Measurements from ENCODE around the gene RRAD. TPM values are rescaled to one million over a fixed set of nuclear protein-coding genes. Genes with fewer than 3 reads are reported as not detected.

The RRAD gene
- total RNA-seq, 1 donor from 2014 or later, result 12.1 TPM

DNA sequence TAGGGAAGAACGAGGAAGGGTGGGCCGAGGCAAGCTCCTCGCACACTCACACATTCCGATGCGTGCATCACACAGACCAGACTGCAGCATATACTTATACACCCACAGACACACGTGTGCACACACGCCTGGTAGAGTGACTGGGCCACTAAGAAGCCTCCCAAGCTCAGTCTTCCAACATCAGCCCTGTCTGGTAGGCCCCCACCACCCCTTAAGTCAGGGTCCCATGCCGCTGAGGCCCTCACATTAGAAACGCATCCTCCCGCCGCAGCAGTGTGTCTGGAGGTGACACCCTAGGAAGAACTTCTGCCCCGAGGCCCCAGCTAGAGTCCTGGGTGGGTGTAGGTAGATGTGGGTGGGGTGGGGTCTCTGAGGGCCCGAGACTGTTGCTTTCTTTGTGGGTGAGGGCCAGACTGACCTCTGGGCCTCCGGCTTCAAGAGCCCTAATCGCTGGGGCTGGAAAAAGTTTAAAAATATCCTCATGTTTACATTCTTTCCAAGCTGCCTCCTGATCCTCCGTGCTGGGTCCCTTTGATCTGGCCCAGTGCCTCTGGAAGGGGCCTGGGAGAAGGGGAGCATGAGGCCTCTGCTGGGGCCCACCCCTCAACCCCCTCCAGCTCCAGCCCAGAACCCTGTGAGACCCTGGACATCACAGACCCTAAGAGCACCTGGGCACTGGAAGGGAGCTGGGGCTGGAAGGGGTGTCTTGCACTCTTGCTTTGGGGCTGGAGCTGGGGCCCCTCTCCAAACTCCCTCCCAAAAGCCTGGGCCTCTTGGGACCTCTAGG lies 20.3 kb downstream of the RRAD start:
- peaks cover 23% of the 10 kb centered on the region for H3K4me1 Mint-ChIP-seq (ENCODE audit: low read depth, unreplicated experiment)
- H3K9me3 ChIP-seq (ENCODE audit: insufficient read depth, low read depth, low read length), result no peaks in the 10 kb centered on the region
- H3K4me3 Mint-ChIP-seq (ENCODE audit: unreplicated experiment), result no peak overlapping the region
- H2AFZ ChIP-seq (ENCODE audit: low read depth, low read length), result no peak overlapping the region
- H4K20me1 ChIP-seq (ENCODE audit: insufficient read depth, low read length), result no peaks in the 10 kb centered on the region
- TF ChIP-seq, protein P1, sequence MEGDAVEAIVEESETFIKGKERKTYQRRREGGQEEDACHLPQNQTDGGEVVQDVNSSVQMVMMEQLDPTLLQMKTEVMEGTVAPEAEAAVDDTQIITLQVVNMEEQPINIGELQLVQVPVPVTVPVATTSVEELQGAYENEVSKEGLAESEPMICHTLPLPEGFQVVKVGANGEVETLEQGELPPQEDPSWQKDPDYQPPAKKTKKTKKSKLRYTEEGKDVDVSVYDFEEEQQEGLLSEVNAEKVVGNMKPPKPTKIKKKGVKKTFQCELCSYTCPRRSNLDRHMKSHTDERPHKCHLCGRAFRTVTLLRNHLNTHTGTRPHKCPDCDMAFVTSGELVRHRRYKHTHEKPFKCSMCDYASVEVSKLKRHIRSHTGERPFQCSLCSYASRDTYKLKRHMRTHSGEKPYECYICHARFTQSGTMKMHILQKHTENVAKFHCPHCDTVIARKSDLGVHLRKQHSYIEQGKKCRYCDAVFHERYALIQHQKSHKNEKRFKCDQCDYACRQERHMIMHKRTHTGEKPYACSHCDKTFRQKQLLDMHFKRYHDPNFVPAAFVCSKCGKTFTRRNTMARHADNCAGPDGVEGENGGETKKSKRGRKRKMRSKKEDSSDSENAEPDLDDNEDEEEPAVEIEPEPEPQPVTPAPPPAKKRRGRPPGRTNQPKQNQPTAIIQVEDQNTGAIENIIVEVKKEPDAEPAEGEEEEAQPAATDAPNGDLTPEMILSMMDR (IDR thresholded peaks at IDR 0.05; ENCODE audit: insufficient read depth, low read depth, low read length), result no peak
- no peak for TF ChIP-seq EZH2 (IDR thresholded peaks at IDR 0.05; ENCODE audit: insufficient read depth, low read length)
- no peak overlapping the region for H3K4me2 ChIP-seq (ENCODE audit: low read length)
- H3K27me3 ChIP-seq (ENCODE audit: insufficient read depth, low read length), result peaks cover 11% of the 10 kb centered on the region
- H3K36me3 Mint-ChIP-seq (ENCODE audit: low read depth, unreplicated experiment), result peaks cover 4% of the 10 kb centered on the region
- H3K4me1 ChIP-seq (ENCODE audit: insufficient read depth, low read length), result peaks cover 5% of the 10 kb centered on the region
- no peak overlapping the region for H3K4me3 ChIP-seq (ENCODE audit: insufficient read depth, low read depth, low read length)
- FAIRE-seq (no peak), DNase-seq (ENCODE audit: low read depth) (no peak)
- H3K27ac Mint-ChIP-seq (ENCODE audit: unreplicated experiment), result no peak overlapping the region
- H3K27ac ChIP-seq (ENCODE audit: low read depth, low read length), result no peak overlapping the region
- H3K36me3 ChIP-seq (ENCODE audit: insufficient read depth, low read length), result no peaks in the 10 kb centered on the region
- peaks cover 32% of the 10 kb centered on the region for H3K27me3 Mint-ChIP-seq (ENCODE audit: low read depth, unreplicated experiment)
- H3K9ac ChIP-seq (ENCODE audit: low read length), result no peak overlapping the region
- H3K79me2 ChIP-seq (ENCODE audit: insufficient read depth, low read length), result no peaks in the 10 kb centered on the region
- peaks cover 6% of the 10 kb centered on the region for H3K9me3 Mint-ChIP-seq (ENCODE audit: unreplicated experiment)

DNA sequence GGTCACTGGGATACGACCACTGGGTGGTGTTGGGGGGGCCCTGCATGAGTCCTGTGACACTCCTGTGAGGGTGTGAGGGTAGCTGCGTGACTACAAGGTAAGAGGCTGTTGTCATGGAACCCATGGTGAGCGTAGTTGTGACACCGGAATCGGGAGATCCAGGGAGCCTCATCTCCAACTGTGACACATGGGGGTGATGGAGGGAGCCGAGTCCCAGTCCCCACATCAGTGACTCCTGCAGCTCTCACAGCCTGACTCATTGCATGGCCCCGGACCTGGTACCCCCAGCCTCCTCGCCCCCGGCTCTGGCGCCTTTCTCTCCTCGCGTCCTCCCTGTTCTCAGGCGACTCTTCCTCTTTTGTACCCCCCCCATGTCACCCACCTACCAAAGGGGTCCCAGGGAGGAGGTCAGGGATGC lies 20.9 kb downstream of the RRAD start:
- no peak overlapping the region for H3K27ac ChIP-seq (ENCODE audit: low read depth, low read length)
- H3K4me1 ChIP-seq (ENCODE audit: insufficient read depth, low read length), result peaks cover 11% of the 10 kb centered on the region
- H3K4me3 ChIP-seq (ENCODE audit: insufficient read depth, low read depth, low read length), result no peak overlapping the region
- FAIRE-seq (no peak), DNase-seq (ENCODE audit: low read depth) (no peak)
- H3K9me3 Mint-ChIP-seq (ENCODE audit: unreplicated experiment), result peaks cover 6% of the 10 kb centered on the region
- H3K4me3 Mint-ChIP-seq (ENCODE audit: unreplicated experiment), result no peak overlapping the region
- peaks cover 27% of the 10 kb centered on the region for H3K27me3 Mint-ChIP-seq (ENCODE audit: low read depth, unreplicated experiment)
- peaks cover 11% of the 10 kb centered on the region for H3K27me3 ChIP-seq (ENCODE audit: insufficient read depth, low read length)
- H2AFZ ChIP-seq (ENCODE audit: low read depth, low read length), result no peak overlapping the region
- peaks cover 27% of the 10 kb centered on the region for H3K4me1 Mint-ChIP-seq (ENCODE audit: low read depth, unreplicated experiment)
- H3K9me3 ChIP-seq (ENCODE audit: insufficient read depth, low read depth, low read length), result no peaks in the 10 kb centered on the region
- TF ChIP-seq EZH2 (IDR thresholded peaks at IDR 0.05; ENCODE audit: insufficient read depth, low read length), result no peak
- TF ChIP-seq, protein P1 (IDR thresholded peaks at IDR 0.05; ENCODE audit: insufficient read depth, low read depth, low read length), result no peak
- no peaks in the 10 kb centered on the region for H4K20me1 ChIP-seq (ENCODE audit: insufficient read depth, low read length)
- H3K36me3 Mint-ChIP-seq (ENCODE audit: low read depth, unreplicated experiment), result peaks cover 4% of the 10 kb centered on the region
- no peaks in the 10 kb centered on the region for H3K79me2 ChIP-seq (ENCODE audit: insufficient read depth, low read length)
- H3K27ac Mint-ChIP-seq (ENCODE audit: unreplicated experiment), result no peak overlapping the region
- no peak overlapping the region for H3K9ac ChIP-seq (ENCODE audit: low read length)
- no peaks in the 10 kb centered on the region for H3K36me3 ChIP-seq (ENCODE audit: insufficient read depth, low read length)
- no peak overlapping the region for H3K4me2 ChIP-seq (ENCODE audit: low read length)

Data from astrocyte (in vitro differentiated cells and primary cell).